ENCODE measurements around the gene ANXA9.

- TF ChIP-seq KLF16 (tag by site-specific recombination; IDR thresholded peaks at IDR 0.05), result no peak
- TF ChIP-seq ZNF639 (tag by site-specific recombination; IDR thresholded peaks at IDR 0.05), result no peak
- TF ChIP-seq, protein P1, sequence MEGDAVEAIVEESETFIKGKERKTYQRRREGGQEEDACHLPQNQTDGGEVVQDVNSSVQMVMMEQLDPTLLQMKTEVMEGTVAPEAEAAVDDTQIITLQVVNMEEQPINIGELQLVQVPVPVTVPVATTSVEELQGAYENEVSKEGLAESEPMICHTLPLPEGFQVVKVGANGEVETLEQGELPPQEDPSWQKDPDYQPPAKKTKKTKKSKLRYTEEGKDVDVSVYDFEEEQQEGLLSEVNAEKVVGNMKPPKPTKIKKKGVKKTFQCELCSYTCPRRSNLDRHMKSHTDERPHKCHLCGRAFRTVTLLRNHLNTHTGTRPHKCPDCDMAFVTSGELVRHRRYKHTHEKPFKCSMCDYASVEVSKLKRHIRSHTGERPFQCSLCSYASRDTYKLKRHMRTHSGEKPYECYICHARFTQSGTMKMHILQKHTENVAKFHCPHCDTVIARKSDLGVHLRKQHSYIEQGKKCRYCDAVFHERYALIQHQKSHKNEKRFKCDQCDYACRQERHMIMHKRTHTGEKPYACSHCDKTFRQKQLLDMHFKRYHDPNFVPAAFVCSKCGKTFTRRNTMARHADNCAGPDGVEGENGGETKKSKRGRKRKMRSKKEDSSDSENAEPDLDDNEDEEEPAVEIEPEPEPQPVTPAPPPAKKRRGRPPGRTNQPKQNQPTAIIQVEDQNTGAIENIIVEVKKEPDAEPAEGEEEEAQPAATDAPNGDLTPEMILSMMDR (tag by site-specific recombination; IDR thresholded peaks at IDR 0.05), result no peak
- TF ChIP-seq ZNF530 (tag by site-specific recombination; IDR thresholded peaks at IDR 0.05; ENCODE audit: low read depth), result no peak
- no peak for TF ChIP-seq ZFP37 (tag by site-specific recombination; IDR thresholded peaks at IDR 0.05)
Measured at GRCh38 chr1:150972417-150972940, 9.6 kb upstream of the ANXA9 start.
